ENCODE results near the gene RPL27.
A peak's percentile ranks its signal among the peaks of the same experiment; 100 is the strongest.

RPL27 gene

DNA sequence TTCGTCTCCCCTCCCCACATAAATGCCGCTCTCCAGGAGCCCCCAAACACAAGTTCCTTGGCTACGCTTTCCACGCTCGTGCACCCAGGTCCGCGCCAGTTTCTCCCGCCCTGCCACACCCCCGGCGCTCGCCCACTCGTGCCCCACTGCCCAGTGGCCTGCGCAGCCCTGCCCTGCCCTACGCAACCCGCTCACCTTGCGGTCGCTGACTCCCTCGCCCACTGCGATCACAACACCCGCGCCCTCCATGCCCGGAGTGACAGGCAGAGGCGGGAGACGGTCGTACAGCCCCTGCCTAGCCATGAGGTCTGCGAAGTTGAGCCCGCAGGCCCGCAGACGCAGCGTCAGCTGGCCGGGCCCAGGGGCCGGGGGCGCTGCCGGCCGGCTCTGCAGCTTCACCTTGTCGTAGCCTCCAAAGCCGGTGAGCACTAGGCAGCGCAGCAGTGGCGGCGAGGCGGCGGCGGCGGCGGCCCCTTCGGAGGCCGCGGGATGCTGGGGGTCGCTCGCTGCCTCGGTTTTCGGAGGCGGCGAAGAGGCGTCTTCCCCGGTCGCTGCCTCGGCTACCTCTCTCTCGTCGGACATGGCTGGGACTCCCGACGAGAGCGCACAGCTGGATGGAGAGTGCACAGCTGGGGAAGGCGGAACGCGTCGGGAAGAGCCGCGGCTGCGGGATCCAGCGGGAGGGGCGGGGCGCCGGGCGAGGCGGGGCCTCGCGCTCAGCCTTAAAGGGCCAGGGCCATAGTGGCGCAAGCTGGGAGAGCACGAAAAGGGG, 23.7 kb downstream of the RPL27 start, which contains the start of gene VAT1:
Gene VAT1, minus strand, starts transcription at position 645 of the 772 bp plus-strand sequence. Its CDS starts 63 bp downstream, at position 582.
- DNase-seq: peak; percentile 83

DNA sequence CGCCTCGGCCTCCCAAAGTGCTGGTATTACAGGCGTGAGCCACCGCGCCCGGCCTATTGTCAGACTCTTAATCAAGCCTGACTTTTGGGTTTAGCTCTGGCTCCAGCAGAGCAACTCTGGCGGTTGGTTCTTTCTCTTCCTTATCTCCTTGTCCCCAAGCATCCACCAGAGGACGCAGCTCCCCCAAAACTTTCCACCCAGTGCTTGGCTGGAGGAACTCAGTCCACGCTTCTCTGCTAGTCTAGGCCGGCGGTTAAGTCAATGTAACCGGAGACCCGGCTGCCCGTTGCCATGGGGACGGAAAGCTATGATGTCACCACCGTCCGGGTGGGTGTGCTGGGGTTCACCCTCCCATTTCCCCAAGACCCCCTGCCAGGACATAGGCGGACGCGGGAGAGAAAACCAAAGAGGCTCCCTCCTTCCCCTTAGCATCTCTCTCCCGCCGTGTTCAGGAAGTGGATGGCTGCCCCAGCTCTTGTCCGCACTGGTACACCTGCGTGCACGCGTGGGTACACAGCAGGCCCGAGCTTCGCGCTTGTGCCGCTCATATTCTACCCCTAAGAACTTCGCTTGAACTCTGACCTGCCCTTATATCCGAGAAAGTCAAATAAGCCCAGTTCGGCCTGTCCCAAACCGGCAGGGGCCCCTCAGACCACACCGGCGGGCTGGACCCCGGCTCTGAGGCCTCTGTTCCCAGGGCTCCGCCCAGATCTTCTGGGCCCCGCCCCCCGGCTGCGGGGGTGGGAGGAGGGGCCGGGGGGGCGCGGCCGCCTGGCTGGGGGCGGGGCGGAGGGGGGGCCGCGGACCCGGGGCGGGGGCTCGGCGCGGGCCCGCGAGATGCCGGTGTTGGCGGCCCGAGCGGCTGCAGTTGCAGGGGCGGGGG, 26.4 kb downstream of the RPL27 start, which contains the start of gene RND2:
Gene RND2, plus strand, starts transcription at position 825 of the 883 bp plus-strand sequence. CDS start 117 bp downstream, outside the sequence.
- peak; percentile 90 for DNase-seq

DNA sequence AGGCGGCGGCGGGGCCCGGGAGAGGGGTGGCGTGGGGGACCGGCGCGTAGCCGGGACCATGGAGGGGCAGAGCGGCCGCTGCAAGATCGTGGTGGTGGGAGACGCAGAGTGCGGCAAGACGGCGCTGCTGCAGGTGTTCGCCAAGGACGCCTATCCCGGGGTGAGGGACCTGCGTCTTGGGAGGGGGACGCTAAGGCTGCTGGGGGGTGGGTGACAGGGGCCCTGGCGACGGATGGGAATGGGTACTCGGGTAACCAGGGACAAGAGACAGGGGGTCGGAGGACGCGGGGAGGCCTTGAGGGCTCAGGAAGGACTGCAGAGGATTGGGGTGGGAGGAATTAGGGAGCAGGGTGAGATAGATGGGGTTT, 27.1 kb downstream of the RPL27 start:
- DNase-seq: no peak

DNA sequence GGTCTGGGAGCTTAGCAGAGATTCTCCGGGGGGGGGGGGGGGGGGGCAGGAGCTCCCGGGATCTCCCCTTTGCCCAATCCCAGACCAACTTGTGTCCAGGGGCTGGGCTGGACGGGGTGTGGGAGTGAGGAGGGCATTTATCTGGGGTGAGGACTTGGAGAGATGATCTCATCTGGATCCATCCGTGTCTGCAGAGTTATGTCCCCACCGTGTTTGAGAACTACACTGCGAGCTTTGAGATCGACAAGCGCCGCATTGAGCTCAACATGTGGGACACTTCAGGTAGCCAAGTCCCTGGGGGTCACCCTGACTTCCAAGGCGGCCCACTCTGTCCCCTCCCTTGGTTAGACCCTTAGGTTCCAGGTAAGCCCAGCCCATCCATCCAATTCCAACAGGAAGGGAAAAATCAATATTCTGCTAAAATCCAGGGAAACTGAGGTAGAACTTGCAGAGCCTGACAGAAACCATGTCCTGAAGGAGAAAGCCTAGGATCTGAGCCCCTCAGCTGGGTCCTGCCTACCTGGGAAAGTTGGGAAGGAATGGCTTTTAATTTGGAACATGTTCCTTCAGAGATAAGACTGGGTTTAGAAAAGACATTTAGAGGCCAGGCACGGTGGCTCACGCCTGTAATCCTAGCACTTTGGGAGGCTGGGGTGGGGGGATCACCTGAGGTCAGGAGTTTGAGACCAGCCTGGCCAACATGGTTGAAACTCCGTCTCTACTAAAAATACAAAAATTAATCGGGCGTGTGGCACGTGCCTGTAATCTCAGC, 27.7 kb downstream of the RPL27 start:
- DNase-seq: no peak

DNA sequence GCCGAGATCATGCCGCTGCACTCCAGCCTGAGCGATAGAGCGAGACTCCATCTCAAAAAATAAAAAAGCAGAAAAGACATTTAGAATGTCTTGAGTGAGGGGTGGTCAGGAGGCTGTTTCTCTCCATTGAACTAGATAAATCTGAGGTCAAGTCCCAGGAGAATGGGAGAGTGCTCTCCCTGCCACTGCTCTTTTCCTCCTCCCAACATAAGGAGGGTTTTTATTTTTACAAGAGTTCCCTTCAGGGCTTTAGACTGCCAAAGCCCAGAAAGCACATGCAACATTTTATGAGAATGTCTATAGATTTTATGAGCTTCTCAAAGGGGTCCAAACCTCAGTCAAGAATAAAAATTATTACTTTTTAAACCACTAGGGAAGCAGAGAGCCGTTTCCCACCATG, 28.4 kb downstream of the RPL27 start:
- DNase-seq: no peak

DNA sequence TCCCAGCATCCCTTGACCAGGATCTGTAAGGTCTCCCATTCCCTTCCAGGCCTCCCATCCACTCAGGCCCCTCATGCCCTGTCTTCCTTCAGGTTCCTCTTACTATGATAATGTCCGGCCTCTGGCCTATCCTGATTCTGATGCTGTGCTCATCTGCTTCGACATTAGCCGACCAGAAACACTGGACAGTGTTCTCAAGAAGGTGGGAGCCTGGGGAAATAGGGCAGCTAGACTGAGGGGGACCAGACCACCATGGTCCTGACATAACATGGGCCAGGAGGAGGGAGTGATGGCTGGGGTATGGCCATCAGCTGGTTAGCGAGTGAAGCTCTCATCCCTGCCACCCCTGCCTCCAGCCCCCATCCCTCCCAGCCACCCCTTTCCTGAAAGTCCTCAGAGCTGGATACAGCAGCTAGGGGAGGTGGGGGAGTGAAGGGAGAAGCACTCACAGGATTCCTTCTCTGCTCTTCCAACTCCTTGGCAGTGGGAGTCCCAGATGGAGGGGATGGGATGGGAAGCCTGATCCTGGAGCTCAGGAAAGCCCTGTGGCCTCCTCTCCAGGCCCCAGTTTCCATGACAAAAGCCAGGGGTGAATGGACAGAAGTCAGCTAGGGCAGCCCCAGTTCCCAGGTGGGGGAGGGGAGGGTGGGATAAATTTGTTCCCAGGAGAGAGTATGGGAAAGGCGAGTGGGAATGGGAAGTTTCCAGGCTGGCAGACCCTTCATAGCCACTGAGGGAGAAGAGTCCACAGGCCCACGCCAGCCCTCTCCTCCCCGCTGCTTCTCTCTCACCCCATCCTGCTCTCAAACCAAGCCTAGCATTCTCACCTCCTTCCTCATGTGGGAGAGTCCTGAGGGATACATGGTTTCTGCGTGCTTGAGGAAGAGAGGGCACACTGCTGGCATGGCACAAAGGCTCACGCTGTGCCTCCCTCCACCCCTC, 29.1 kb downstream of the RPL27 start:
- no peak for DNase-seq

DNA sequence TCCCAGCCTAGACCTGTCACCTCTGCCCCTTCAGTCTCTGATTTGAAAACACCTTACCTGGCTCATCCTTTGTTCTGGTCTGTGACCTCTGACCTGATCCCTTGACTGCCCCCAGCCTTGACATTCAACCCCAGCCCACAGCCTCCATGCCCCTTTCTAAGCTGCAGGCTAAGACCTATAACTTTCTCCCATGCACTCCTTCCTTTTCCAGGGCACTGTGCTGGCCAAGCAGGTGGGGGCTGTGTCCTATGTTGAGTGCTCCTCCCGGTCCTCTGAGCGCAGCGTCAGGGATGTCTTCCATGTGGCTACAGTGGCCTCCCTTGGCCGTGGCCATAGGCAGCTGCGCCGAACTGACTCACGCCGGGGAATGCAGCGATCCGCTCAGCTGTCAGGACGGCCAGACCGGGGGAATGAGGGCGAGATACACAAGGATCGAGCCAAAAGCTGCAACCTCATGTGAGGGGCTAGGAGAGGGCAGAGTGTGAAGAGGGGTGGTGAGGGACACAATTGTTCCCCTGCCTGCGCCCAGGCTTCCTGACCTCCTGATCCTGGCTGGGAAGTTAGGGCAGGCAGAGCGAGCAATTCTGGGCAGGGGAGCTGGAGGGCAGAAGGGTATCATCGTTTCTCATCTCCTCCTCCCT, 30.1 kb downstream of the RPL27 start:
- no peak for DNase-seq

DNA sequence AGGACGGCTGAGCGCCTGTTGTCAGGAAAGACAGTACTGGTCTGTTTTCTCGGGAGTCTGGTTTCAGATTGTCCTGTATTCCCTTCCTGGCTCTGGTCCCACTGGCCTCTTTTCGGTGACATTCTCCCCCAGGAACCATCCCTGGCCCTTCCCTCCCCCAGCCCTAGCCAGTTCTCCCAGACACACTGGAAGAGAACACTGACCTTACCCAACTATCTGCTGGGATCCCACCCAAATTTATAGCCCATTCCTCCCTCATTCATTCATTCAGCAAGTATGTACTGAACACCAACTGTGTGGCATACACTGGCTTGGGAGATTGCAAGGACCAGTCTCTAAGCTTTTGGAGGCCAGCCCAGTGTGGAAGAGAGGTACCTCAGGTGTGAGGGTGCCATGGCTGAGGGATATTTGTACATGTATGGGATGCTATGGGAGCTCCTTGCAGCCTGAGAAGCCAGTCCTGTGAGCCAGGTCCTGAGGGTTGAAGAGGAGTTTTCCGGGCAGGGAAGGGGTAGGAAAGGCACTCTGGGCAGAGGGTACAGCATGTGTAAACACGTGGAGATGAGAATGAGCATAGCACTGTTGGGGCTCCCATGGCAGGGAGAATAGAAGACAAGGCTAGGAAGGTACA, 32.0 kb downstream of the RPL27 start:
- DNase-seq: no peak

DNA sequence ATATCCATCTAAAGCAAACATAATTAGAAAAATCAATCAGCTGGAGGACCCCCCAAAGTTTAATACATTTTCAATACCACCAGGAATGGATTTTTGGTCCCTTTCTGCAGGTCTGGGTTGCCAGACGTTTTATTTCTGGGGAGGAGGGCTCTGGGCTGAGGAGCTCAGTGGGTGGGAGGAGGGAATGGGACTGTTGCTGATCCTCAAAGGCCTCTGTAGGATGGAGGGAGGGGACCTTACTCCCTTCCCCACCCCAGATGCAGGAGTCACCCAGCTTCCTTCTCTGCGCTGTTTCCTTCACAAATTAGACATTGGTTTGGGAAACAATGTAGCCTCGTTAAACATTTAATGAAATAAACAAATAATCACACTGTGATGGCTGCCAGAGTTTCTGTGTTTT, 33.4 kb downstream of the RPL27 start:
- no peak for DNase-seq

DNA sequence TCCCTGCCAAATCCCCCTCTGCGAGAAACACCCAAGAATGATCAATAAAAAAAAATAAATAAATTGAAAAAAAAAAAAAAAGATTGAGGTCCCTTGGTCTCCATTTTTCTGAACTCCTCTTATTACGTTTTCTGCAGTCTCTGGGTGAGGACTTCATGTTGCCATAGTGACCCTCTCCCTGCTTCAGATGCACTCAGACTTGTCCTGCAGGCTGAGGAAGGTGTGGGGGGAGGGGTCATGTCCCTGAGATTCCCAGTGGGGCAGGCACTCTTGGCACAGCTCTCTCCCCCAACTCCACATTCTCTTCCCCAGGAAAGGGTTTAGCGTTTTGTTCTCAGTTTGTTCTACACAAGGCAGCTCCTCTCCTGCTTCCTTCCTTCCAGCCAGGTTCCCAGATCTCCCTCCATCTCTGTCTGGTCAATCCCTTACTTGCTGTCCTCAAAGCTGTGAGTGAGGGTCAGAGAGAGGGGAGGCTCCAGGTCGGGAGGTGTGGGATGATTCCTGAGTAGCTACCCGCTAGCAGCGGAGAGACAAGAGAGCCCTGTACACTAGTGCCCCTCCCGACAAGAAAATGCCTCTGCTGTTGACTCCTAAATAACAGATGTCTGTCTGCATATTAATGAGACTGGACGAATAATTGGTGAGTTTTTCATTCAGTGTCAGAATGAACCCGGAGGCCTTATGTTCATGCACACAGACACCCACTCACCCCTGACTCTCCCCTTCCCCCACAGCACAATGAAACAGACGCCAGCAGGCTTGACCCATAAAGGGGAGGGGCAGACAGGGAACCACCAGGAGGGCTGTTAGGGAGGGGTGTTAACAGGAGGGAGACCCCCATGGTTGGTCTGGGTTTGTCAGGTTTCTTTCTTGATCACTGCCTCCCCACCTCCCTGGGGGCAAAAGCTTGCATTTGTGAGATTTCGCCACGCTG, 36.0 kb downstream of the RPL27 start:
- DNase-seq: no peak

DNA sequence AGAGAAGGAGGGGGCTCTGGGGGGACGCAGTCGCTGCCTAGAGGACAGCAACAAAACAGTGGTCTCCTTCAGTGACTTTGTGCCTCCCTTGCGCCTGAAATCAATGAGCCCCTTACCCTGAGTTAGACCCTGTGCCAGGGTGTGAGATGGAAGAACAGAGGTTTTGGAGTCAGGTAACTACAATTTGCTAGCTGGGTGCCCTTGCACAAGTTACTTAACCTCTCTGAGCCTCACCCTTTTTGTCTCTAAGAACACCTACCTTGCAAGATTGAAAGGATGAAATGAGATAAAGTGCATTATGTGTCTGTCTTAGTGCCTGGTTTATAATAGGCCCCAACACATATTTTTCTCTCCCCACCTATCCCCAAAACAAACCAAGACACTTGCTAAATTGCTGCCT, 36.7 kb downstream of the RPL27 start:
- no peak for DNase-seq

DNA sequence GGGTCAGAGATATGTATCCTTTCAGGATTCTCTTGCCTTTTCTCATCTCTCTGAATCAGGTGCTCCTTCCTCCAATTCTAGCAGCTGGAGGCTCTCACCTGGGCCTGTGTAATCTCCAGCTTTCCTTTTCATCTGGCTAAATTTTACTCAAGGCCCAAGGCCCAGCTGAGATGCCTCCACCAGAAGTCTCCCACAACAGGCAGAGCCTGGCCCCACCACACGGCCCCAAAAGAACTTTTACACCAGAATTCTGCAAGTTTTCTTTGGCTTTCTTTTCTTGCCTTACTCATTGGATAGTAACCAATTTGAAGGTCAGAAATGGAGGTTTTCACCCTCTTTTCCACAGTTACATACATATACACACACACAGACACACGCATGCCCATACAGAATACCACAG, 41.4 kb downstream of the RPL27 start:
- no peak for DNase-seq

DNA sequence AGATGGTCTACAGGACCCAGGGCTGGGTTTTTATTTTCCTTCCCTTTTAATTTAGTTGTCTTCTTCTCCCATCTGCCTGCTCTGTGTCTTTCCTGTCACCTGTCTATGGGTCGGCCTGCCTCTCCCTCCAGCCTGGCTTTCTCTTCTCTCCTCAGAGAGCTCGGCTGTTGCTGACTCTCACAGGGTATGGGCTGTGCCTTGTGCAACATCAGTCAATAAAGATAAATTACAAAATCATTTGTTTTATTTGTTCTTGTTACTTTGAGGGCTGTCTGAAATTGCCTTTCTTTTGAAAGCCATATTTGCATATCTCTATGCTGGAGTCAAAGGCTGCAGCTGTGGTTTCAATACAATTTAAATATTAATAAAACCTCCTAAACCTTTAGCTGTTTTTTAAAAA, 42.4 kb downstream of the RPL27 start:
- DNase-seq: no peak

DNA sequence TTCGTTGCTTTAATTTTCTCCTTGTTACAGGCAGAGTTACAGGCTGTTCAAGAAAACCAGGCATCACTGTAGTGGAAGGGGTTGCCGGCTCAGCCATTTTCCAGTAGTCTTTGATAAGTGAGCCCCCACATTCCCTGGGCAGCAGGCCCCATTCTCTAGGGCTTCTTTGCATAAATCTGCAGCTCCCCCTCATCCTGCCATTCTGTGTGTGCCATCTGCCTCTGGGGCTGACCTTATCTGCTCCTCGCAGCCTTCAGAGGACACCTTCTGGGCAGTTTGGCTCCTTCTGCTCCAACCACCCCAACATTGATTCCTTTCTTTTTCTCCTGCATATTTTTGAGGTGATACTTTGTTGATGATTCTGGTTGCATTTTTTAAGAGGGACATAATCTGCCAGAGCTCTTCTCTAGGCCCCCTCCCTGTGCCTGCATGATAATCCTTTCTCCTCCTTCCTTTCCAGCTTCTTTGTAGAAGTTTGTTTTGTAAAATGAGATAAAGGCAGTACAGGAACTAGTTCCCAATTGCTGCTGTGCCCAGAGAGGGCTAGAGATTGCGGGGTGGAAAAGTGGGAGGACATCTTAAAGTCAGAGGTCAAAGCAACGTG, 43.9 kb downstream of the RPL27 start:
- no peak for DNase-seq

DNA sequence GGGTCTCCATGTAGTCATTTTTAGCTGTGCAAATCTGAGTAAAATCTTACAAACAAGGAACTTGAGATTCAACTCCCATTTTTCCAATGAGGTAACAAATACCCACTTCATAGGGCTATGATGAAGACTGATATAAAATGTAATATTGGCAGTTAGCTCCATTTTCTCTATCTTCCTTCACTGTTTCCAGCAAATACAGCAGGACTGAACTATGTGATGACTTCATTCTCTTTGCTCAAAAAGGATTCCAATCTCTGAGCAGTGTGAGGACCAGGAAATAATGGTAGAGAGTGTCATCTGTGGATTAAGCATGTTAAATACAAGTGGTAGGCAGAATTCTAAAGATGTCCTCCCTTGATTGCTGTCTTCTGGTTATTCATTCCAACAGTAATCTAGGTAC, 45.1 kb downstream of the RPL27 start:
- DNase-seq: no peak

DNA sequence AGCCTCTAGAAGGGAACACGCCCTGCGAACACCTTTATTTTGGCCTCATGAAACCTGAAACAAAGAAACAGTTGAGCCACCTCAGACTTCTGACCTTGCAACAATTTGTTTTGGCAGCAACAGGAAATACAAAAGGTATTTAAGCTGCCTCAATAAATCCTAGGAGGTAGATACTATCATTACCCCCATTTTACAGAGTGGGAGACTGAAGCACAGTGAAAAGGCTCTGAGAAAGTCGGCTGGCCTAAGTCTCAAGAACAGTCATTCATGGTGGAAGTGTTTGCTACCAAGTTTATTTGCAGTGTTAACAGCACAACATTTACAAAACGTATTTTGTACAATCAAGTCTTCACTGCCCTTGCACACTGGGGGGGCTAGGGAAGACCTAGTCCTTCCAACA, 45.8 kb downstream of the RPL27 start:
- no peak for DNase-seq

DNA sequence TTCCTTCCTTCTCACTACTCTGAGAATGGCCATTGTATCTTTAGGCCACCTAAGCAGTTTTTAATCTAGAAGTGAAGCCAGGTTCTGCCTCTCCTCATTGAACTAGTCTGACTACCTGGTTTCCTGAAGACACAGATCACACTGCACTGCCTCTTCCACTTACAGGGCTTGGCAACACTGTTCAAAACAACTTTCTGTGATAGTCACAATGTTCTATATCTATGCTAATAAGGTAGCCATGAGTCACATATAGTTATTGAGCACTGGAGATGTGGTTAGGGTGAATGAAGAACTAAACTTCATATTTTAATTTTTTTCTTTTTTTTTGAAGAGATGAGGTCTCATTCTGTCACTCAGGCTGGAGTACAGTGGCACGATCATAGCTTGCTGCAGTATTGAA, 53.8 kb downstream of the RPL27 start:
- no peak for DNase-seq

Measured in activated CD8-positive, alpha-beta memory T cell treated with anti-CD3 and anti-CD28 coated beads, Interleukin-2, amount 50 U/mL, for 48 hours (primary cell).